Psoas muscle (tissue), 8 donors: ENCODE results near the gene LRRC8C. TPM values are rescaled to one million over a fixed set of nuclear protein-coding genes. Genes with fewer than 3 reads are reported as not detected.

Experiments used
- ATAC-seq, 4 donors: fragments of 200-7000 bp; cut with Tn5 transposase; one replicate each; pipeline ENCODE4 v1.9.1; 2020; ENCODE audit warnings: moderate library complexity in 3 of 4, mild to moderate bottlenecking in 2 of 4
- DNase-seq, 2 donors: peaks; one replicate each; pipeline ENCODE4 v3.0.0-alpha.2; 2020
- H3K27ac ChIP-seq: fragments of 200-600 bp; one replicate; pipeline ENCODE4 v1.8.0; 2022
- H3K27me3 ChIP-seq, 3 donors: fragments of 200-600 bp in 1 of 3; one replicate each; pipeline versions ENCODE4 v1.6.1 to v1.8.0; 2013 to 2022; ENCODE audit warnings: low read length in 2 of 3, mild to moderate bottlenecking in 2 of 3, moderate library complexity in 1 of 3; ENCODE audit not compliant: insufficient read depth in 3 of 3
- H3K36me3 ChIP-seq, 2 donors: fragments of 200-600 bp in 1 of 2; one replicate each; pipeline versions ENCODE4 v1.6.1 to v1.8.0; 2013 to 2022; ENCODE audit warnings: low read depth in 1 of 2, mild to moderate bottlenecking in 1 of 2, moderate library complexity in 1 of 2; ENCODE audit not compliant: insufficient read depth in 1 of 2
- H3K4me1 ChIP-seq: fragments of 200-600 bp; one replicate; pipeline ENCODE4 v1.8.0; 2022
- H3K4me3 ChIP-seq: fragments of 200-600 bp; one replicate; pipeline ENCODE4 v1.8.0; 2022; ENCODE audit warnings: mild to moderate bottlenecking
- H3K9me3 ChIP-seq: fragments of 200-600 bp; one replicate; pipeline ENCODE4 v1.8.0; 2022
- WGBS, 3 donors: extraction: QIAGEN DNeasy Blood & Tissue Kit; methylation state at CpG; one replicate each; pipeline versions ENCODE4 v1.1.6 to v1.1.7; 2013; 5-methylcytosine and 5-hydroxymethylcytosine counted together
- intact Hi-C, 2 donors: fragments of 100-400 bp; cut with DNase I; formaldehyde crosslinking; loops; one replicate each; pipeline versions ENCODE4 v1.11.0 to v1.14.2; 2022
- polyA plus RNA-seq, 3 donors: library from polyadenylated mRNA; stranded (reverse); fragments of 200-250 nt; gene quantifications; one replicate each; pipeline ENCODE4 v1.2.3, GENCODE V29; 2013
- total RNA-seq, 4 donors: library from RNA; stranded (reverse); fragmentation: NEBNext Ultra II Directional in 2 of 4; extraction: Animal tissue kit (Norgen Biotek cat#: 25700) in 2 of 4; gene quantifications; one replicate each; pipeline versions ENCODE4 v1.2.1 to v1.2.4, GENCODE V29; 2021 to 2023
- TF ChIP-seq, protein P1 (sequence below): fragments of 200-600 bp; IDR thresholded peaks from one replicate; pipeline ENCODE4 v1.8.0; 2022; ENCODE audit warnings: antibody characterized with exemption
- donor health status: healthy with polysubstance abuse.
- donor health status: DM: no; HTN: no; CAD: no; lungs with moderate emphysema.
- donor health status: Bipolar disorder and iron deficiency.
- donor health status: healthy.
- donor health status: DM: yes; HTN: yes; CAD: no.
- donor health status: DM: no; HTN: no; CAD: no.
- donor health status: DM: no; HTN: no; CAD: no.
- donor health status: DM: yes; HTN: yes; CAD: no.

LRRC8C gene
- total and polyA plus RNA-seq, 7 donors, result 1.4 to 4.1 (median 2.8) TPM

- ATAC-seq, result no peak
- Histone ChIP-seq H3K27me3 (no peaks in the 10 kb centered on the region), H3K27ac (no peak overlapping the region), H3K4me3 (no peak overlapping the region), H3K4me1 (no peaks in the 10 kb centered on the region), H3K9me3 (no peaks in the 10 kb centered on the region), H3K36me3 (no peaks in the 10 kb centered on the region)
- TF ChIP-seq, protein P1, sequence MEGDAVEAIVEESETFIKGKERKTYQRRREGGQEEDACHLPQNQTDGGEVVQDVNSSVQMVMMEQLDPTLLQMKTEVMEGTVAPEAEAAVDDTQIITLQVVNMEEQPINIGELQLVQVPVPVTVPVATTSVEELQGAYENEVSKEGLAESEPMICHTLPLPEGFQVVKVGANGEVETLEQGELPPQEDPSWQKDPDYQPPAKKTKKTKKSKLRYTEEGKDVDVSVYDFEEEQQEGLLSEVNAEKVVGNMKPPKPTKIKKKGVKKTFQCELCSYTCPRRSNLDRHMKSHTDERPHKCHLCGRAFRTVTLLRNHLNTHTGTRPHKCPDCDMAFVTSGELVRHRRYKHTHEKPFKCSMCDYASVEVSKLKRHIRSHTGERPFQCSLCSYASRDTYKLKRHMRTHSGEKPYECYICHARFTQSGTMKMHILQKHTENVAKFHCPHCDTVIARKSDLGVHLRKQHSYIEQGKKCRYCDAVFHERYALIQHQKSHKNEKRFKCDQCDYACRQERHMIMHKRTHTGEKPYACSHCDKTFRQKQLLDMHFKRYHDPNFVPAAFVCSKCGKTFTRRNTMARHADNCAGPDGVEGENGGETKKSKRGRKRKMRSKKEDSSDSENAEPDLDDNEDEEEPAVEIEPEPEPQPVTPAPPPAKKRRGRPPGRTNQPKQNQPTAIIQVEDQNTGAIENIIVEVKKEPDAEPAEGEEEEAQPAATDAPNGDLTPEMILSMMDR, result no peak
- no peak for DNase-seq
- 39 to 72% (median 71%) methylated on average over 1 of the region's 1 CpG for WGBS, 3 donors
- intact Hi-C loops, result no loop called here
Observed at GRCh38 chr1:89666640-89667039, 33.7 kb downstream of the LRRC8C start.

- H3K4me3 ChIP-seq, result no peak overlapping the region
- H3K27ac ChIP-seq, result no peak overlapping the region
- no peaks in the 10 kb centered on the region for H3K36me3 ChIP-seq
- H3K4me1 ChIP-seq, result no peaks in the 10 kb centered on the region
- whole genome bisulfite sequencing, 3 donors, result 60 to 76% (median 62%) methylated on average over 1 of the region's 1 CpG
- H3K27me3 ChIP-seq, result no peaks in the 10 kb centered on the region
- no peak for DNase-seq
- TF ChIP-seq, protein P1, result no peak
- no peak for ATAC-seq
- no peaks in the 10 kb centered on the region for H3K9me3 ChIP-seq
- intact Hi-C loops, result no loop called here
Observed at GRCh38 chr1:89667691-89668090, 34.8 kb downstream of the LRRC8C start.

DNA sequence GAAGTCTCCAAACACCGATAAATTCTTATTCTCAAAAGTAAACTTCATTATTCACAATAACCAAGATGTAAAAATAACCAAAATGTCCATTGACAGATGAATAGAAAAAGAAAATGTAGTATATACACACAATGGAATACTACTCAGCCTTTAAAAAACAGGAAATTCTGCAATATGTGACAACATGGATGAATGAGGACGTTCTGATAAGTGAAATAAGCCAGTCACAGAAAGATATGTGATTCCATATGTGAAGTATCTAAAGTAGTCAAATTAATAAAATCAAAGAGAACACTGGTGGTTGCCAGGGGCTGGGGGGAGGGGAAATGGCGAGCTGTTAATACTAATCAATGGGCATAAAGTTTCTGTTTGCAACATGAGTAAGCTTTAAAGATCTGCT is 36.0 kb downstream of the LRRC8C start:
- no peak for ATAC-seq
- Histone ChIP-seq H3K9me3 (no peaks in the 10 kb centered on the region), H3K27ac (no peak overlapping the region), H3K4me1 (no peaks in the 10 kb centered on the region), H3K4me3 (no peak overlapping the region), H3K36me3 (no peaks in the 10 kb centered on the region), H3K27me3 (no peaks in the 10 kb centered on the region)
- 88 to 93% (median 92%) methylated on average over 3 of the region's 3 CpGs for WGBS, 3 donors
- intact Hi-C loops, result no loop called here
- no peak for DNase-seq
- TF ChIP-seq, protein P1, result no peak

DNA sequence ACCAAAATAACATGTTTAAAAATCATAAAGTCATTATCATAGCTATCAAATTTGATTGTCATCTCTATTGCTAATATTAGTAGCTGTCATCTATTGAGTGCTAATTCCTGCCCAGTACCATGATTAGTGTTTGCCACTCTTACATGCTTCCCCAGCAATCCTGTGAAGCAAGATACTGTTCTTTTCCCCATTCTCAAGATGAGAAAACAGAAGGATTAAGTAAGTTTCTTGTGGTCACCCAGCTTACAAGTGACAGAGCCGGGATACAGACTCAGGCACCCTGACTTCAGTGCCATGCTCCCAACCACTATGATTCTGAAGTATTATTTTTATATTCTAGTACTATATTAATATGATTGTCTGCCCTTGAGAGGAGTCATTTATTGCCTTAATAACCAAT is 36.5 kb downstream of the LRRC8C start:
- TF ChIP-seq, protein P1, result no peak
- intact Hi-C loops, result no loop called here
- Histone ChIP-seq H3K4me1 (no peaks in the 10 kb centered on the region), H3K27ac (no peak overlapping the region), H3K36me3 (no peaks in the 10 kb centered on the region), H3K4me3 (no peak overlapping the region), H3K9me3 (no peaks in the 10 kb centered on the region), H3K27me3 (no peaks in the 10 kb centered on the region)
- WGBS, 3 donors, result 85 to 97% (median 91%) methylated on average over 1 of the region's 1 CpG
- DNase-seq, result no peak
- ATAC-seq, result no peak

- Histone ChIP-seq H3K9me3 (no peaks in the 10 kb centered on the region), H3K36me3 (no peaks in the 10 kb centered on the region), H3K27me3 (no peaks in the 10 kb centered on the region), H3K4me3 (no peak overlapping the region), H3K27ac (no peak overlapping the region), H3K4me1 (no peaks in the 10 kb centered on the region)
- 83 to 88% (median 86%) methylated on average over 7 of the region's 7 CpGs for WGBS, 3 donors
- TF ChIP-seq, protein P1, result no peak
- ATAC-seq, result no peak
- intact Hi-C loops, result no loop called here
- DNase-seq, result no peak
Observed at GRCh38 chr1:89670163-89670562, 37.2 kb downstream of the LRRC8C start.
